H9 (cell line): ENCODE measurements around the gene TET3. TPM values are rescaled to one million over a fixed set of nuclear protein-coding genes. Genes with fewer than 3 reads are reported as not detected.

Experiments used
- DNase-seq: peaks from one replicate; pipeline ENCODE4 v3.0.0-alpha.2; 2017
- H2AFZ ChIP-seq: one replicate; pipeline ENCODE4 v1.6.1; 2013; ENCODE audit warnings: mild to moderate bottlenecking, low read length, control low read depth, moderate library complexity
- H2AK5ac ChIP-seq: 2 replicates; pipeline ENCODE4 v1.6.1; 2013; ENCODE audit warnings: low read length, control low read depth, mixed read lengths; ENCODE audit not compliant: insufficient read length
- H2BK120ac ChIP-seq: one replicate; pipeline ENCODE4 v1.6.1; 2013; ENCODE audit warnings: low read depth, mild to moderate bottlenecking, low read length, control low read depth, inconsistent platforms; ENCODE audit not compliant: poor library complexity, severe bottlenecking
- H2BK12ac ChIP-seq: 2 replicates; pipeline ENCODE4 v1.6.1; 2013; ENCODE audit warnings: low read length, control low read depth, mixed read lengths, low read depth; ENCODE audit not compliant: insufficient read length
- H2BK15ac ChIP-seq: 2 replicates; pipeline ENCODE4 v1.6.1; 2013; ENCODE audit warnings: low read depth, low read length, control low read depth
- H2BK20ac ChIP-seq: one replicate; pipeline ENCODE4 v1.6.1; 2013; ENCODE audit warnings: low read depth, mild to moderate bottlenecking, low read length, control low read depth, inconsistent platforms; ENCODE audit not compliant: poor library complexity, severe bottlenecking
- H2BK5ac ChIP-seq: 2 replicates; pipeline ENCODE4 v1.6.1; 2013; ENCODE audit warnings: low read length, control low read depth, mixed read lengths; ENCODE audit not compliant: insufficient read length
- H3K14ac ChIP-seq: 2 replicates; pipeline ENCODE4 v1.6.1; 2013; ENCODE audit warnings: low read length, control low read depth; ENCODE audit not compliant: insufficient read depth
- H3K18ac ChIP-seq: 2 replicates; pipeline ENCODE4 v1.6.1; 2013; ENCODE audit warnings: low read depth, mild to moderate bottlenecking, mixed read lengths, low read length, control low read depth; ENCODE audit not compliant: insufficient read length
- H3K23ac ChIP-seq: 2 replicates; pipeline ENCODE4 v1.6.1; 2013; ENCODE audit warnings: low read length, control low read depth, mixed read lengths, low read depth; ENCODE audit not compliant: insufficient read length
- H3K23me2 ChIP-seq: 2 replicates; pipeline ENCODE4 v1.6.1; 2013; ENCODE audit warnings: low read depth, mild to moderate bottlenecking, mixed read lengths, low read length, control low read depth; ENCODE audit not compliant: insufficient read length, poor library complexity, severe bottlenecking
- H3K27ac ChIP-seq: 2 replicates; pipeline ENCODE4 v1.5.1; 2013; ENCODE audit warnings: low read length, control low read depth, mixed read lengths, low read depth; ENCODE audit not compliant: insufficient read length
- H3K27me3 ChIP-seq: 2 replicates; pipeline ENCODE4 v1.6.1; 2013; ENCODE audit warnings: low read length, control low read depth, inconsistent platforms; ENCODE audit not compliant: insufficient read depth
- H3K4ac ChIP-seq: 2 replicates; pipeline ENCODE4 v1.6.1; 2013; ENCODE audit warnings: low read depth, mild to moderate bottlenecking, control low read depth, inconsistent platforms, low read length, moderate library complexity
- H3K4me1 ChIP-seq: 2 replicates; pipeline ENCODE4 v1.6.1; 2013; ENCODE audit warnings: low read length, control low read depth, inconsistent platforms; ENCODE audit not compliant: insufficient read depth
- H3K4me2 ChIP-seq: 2 replicates; pipeline ENCODE4 v1.6.1; 2013; ENCODE audit warnings: low read length, control low read depth, mixed read lengths; ENCODE audit not compliant: insufficient read length, insufficient read depth
- H3K56ac ChIP-seq: 2 replicates; pipeline ENCODE4 v1.6.1; 2013; ENCODE audit warnings: low read depth, mild to moderate bottlenecking, mixed read lengths, low read length, control low read depth; ENCODE audit not compliant: insufficient read length
- H3K79me1 ChIP-seq: 2 replicates; pipeline ENCODE4 v1.6.1; 2013; ENCODE audit warnings: low read depth, mild to moderate bottlenecking, moderate library complexity, low read length, control low read depth, inconsistent platforms; ENCODE audit not compliant: insufficient read depth, poor library complexity, severe bottlenecking
- H3K79me2 ChIP-seq: 2 replicates; pipeline ENCODE4 v1.6.1; 2013; ENCODE audit warnings: low read length, control low read depth, inconsistent platforms; ENCODE audit not compliant: insufficient read depth
- H3K9ac ChIP-seq: 2 replicates; pipeline ENCODE4 v1.6.1; 2013; ENCODE audit warnings: low read length, control low read depth, mixed read lengths; ENCODE audit not compliant: insufficient read length; ENCODE audit errors: extremely low read depth
- H3K9me3 ChIP-seq: one replicate; pipeline ENCODE4 v1.6.1; 2013; ENCODE audit warnings: low read depth, low read length, inconsistent platforms; ENCODE audit not compliant: control insufficient read depth
- H3T11ph ChIP-seq: one replicate; pipeline ENCODE4 v1.6.1; 2013; ENCODE audit warnings: mild to moderate bottlenecking, low read length, control low read depth, inconsistent platforms
- H4K20me1 ChIP-seq: one replicate; pipeline ENCODE4 v1.6.1; 2013; ENCODE audit not compliant: control insufficient read depth, insufficient read length, insufficient read depth
- H4K5ac ChIP-seq: 2 replicates; pipeline ENCODE4 v1.6.1; 2013; ENCODE audit warnings: low read depth, mild to moderate bottlenecking, mixed read lengths, low read length, control low read depth; ENCODE audit not compliant: insufficient read length
- H4K8ac ChIP-seq: replicated peaks from 2 replicates; pipeline ENCODE4 v1.6.1; 2013; ENCODE audit warnings: low read length, control low read depth, mixed read lengths, low read depth; ENCODE audit not compliant: insufficient read length
- H4K91ac ChIP-seq: 2 replicates; pipeline ENCODE4 v1.6.1; 2013; ENCODE audit warnings: low read depth, mild to moderate bottlenecking, moderate library complexity, mixed read lengths, low read length, control low read depth; ENCODE audit not compliant: insufficient read length
- H3K27ac Mint-ChIP-seq, 3 experiments: 2 replicates in 2 of 3; 3 replicates in 1 of 3; pipeline ENCODE4 v1.8.0; 2020 to 2021; ENCODE audit warnings: mixed read lengths in 3 of 3, mild to moderate bottlenecking in 1 of 3, moderate library complexity in 1 of 3
- H3K27me3 Mint-ChIP-seq: 2 replicates; pipeline ENCODE4 v1.8.0; 2021; ENCODE audit warnings: low read depth, mild to moderate bottlenecking, moderate library complexity, mixed read lengths
- H3K36me3 Mint-ChIP-seq, 3 experiments: 2 replicates in 2 of 3; 3 replicates in 1 of 3; pipeline ENCODE4 v1.8.0; 2020 to 2021; ENCODE audit warnings: low read depth in 3 of 3, mixed read lengths in 3 of 3; ENCODE audit not compliant: insufficient read depth in 1 of 3
- H3K4me1 Mint-ChIP-seq, 2 experiments: 2 replicates each; pipeline ENCODE4 v1.8.0; 2020; ENCODE audit warnings: mixed read lengths in 2 of 2
- H3K4me3 Mint-ChIP-seq, 2 experiments: 2 replicates in 1 of 2; 3 replicates in 1 of 2; pipeline ENCODE4 v1.8.0; 2020 to 2021; ENCODE audit warnings: mild to moderate bottlenecking in 2 of 2, mixed read lengths in 2 of 2, moderate library complexity in 1 of 2
- H3K9me3 Mint-ChIP-seq, 2 experiments: 2 replicates in 1 of 2; 3 replicates in 1 of 2; pipeline ENCODE4 v1.8.0; 2020; ENCODE audit warnings: mild to moderate bottlenecking in 2 of 2, mixed read lengths in 2 of 2, moderate library complexity in 1 of 2
- total RNA-seq: library from RNA; stranded (reverse); gene quantifications from 2 replicates; pipeline ENCODE4 v1.2.1, GENCODE V29; 2021
- TF ChIP-seq, protein P1 (sequence below): fragments of 200-600 bp; sonication (generic); conservative IDR thresholded peaks from 3 replicates; pipeline ENCODE4 v1.8.0; 2021; ENCODE audit warnings: antibody characterized with exemption, mild to moderate bottlenecking

The TET3 gene
- total RNA-seq, 1 experiment from 2014 or later, result 24.7 TPM

DNA sequence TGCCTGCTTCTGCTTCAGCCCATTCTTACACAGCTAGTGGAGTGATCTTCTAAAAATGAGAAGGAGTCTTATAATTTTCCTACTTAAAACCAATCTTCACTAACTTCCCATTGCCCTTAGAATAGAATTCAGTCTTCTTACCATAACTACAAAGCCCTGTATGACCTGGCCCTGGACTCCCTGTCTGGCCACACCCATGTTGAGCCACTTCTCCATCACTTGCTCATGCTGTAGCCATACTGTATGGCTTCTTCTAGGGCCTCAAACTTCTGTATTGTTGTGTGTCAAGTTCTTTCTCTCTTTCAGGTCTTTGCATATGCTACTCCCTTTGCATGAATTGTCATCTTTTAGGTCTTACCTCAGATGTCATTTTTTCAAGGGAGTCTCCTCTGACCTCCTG lies 46.8 kb upstream of the TET3 start:
- no peak overlapping the region for H3K56ac ChIP-seq
- H3K36me3 Mint-ChIP-seq, result peaks cover 0 to 31% (median 19%) of the 10 kb centered on the region in 3 experiments; a peak in 4 of 7 replicates
- no peak overlapping the region for H4K91ac ChIP-seq
- H3K4me2 ChIP-seq, result no peak overlapping the region
- no peak overlapping the region for H3K4me3 Mint-ChIP-seq
- H2BK15ac ChIP-seq, result no peak overlapping the region
- H3K27ac Mint-ChIP-seq, result no peak overlapping the region; a peak in 1 of 7 replicates
- no peak overlapping the region for H3K27ac ChIP-seq
- H3T11ph ChIP-seq, result no peak overlapping the region
- H3K4me1 ChIP-seq, result no peaks in the 10 kb centered on the region
- H4K8ac ChIP-seq, result no peak overlapping the region
- H3K4ac ChIP-seq, result no peak overlapping the region
- TF ChIP-seq, protein P1, sequence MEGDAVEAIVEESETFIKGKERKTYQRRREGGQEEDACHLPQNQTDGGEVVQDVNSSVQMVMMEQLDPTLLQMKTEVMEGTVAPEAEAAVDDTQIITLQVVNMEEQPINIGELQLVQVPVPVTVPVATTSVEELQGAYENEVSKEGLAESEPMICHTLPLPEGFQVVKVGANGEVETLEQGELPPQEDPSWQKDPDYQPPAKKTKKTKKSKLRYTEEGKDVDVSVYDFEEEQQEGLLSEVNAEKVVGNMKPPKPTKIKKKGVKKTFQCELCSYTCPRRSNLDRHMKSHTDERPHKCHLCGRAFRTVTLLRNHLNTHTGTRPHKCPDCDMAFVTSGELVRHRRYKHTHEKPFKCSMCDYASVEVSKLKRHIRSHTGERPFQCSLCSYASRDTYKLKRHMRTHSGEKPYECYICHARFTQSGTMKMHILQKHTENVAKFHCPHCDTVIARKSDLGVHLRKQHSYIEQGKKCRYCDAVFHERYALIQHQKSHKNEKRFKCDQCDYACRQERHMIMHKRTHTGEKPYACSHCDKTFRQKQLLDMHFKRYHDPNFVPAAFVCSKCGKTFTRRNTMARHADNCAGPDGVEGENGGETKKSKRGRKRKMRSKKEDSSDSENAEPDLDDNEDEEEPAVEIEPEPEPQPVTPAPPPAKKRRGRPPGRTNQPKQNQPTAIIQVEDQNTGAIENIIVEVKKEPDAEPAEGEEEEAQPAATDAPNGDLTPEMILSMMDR, result no peak
- no peak overlapping the region for H3K14ac ChIP-seq
- H3K27me3 Mint-ChIP-seq, result no peaks in the 10 kb centered on the region
- peaks cover 17% of the 10 kb centered on the region for H3K79me2 ChIP-seq
- no peak overlapping the region for H2BK20ac ChIP-seq
- peaks cover 10% of the 10 kb centered on the region for H3K79me1 ChIP-seq
- no peak overlapping the region for H3K18ac ChIP-seq
- H2AFZ ChIP-seq, result no peak overlapping the region
- H3K4me1 Mint-ChIP-seq, result peaks cover 0 to 3% of the 10 kb centered on the region in 2 experiments; a peak in 1 of 4 replicates
- no peak overlapping the region for H2BK5ac ChIP-seq
- H3K9me3 ChIP-seq, result no peaks in the 10 kb centered on the region
- no peak overlapping the region for H3K9ac ChIP-seq
- H2BK120ac ChIP-seq, result no peak overlapping the region
- H3K9me3 Mint-ChIP-seq, result no peaks in the 10 kb centered on the region
- no peaks in the 10 kb centered on the region for H3K23me2 ChIP-seq
- H4K20me1 ChIP-seq, result peaks cover 3% of the 10 kb centered on the region
- H2BK12ac ChIP-seq, result no peak overlapping the region
- DNase-seq, result no peak
- H3K23ac ChIP-seq, result no peak overlapping the region
- no peak overlapping the region for H4K5ac ChIP-seq
- H3K27me3 ChIP-seq, result no peaks in the 10 kb centered on the region
- no peak overlapping the region for H2AK5ac ChIP-seq
